Hippocampal formation (tissue), 2 donors: ENCODE results near the gene RPL22.

Experiments
- DNase-seq, 2 donors: peaks; one replicate each; lab custom pipeline; 2025; lab: John Stamatoyannopoulos, UW

The RPL22 gene

GRCh38 chr1:6152181-6152580 lies 47.2 kb downstream of the RPL22 start:
- DNase-seq, result no peak

GRCh38 chr1:6151291-6151822 lies 48.0 kb downstream of the RPL22 start:
- DNase-seq, result no peak

GRCh38 chr1:6150006-6150938 lies 49.1 kb downstream of the RPL22 start:
- DNase-seq, result no peak

GRCh38 chr1:6149597-6149996 lies 49.8 kb downstream of the RPL22 start:
- no peak for DNase-seq

GRCh38 chr1:6148497-6149241 lies 50.7 kb downstream of the RPL22 start:
- no peak for DNase-seq

GRCh38 chr1:6145864-6146410 lies 53.5 kb downstream of the RPL22 start:
- no peak for DNase-seq

GRCh38 chr1:6145396-6145750 lies 54.0 kb downstream of the RPL22 start:
- DNase-seq, result no peak

- no peak for DNase-seq
These were observed 54.6 kb downstream of the RPL22 start for GRCh38 chr1:6144647-6145395.

- no peak for DNase-seq
These were observed 55.2 kb downstream of the RPL22 start for GRCh38 chr1:6144175-6144574.

GRCh38 chr1:6143395-6143794 lies 56.0 kb downstream of the RPL22 start:
- no peak for DNase-seq

- DNase-seq, result no peak
These were observed 56.7 kb downstream of the RPL22 start for GRCh38 chr1:6142734-6143133.

- DNase-seq, result no peak
These were observed 57.3 kb downstream of the RPL22 start for GRCh38 chr1:6142036-6142621.

GRCh38 chr1:6141592-6141991 lies 57.8 kb downstream of the RPL22 start:
- DNase-seq, result no peak

- no peak for DNase-seq
These were observed 59.0 kb downstream of the RPL22 start for GRCh38 chr1:6140413-6140812.

- DNase-seq, result no peak
These were observed 61.6 kb downstream of the RPL22 start for GRCh38 chr1:6137758-6138157.

- DNase-seq, result no peak
These were observed 62.7 kb downstream of the RPL22 start for GRCh38 chr1:6136516-6137220.
